SU-DHL-6 (cell line): Measurements from ENCODE around the gene PLA2G4E.

Source experiments
- CTCF ChIP-seq: fragments of 200-600 bp; sonication (generic); IDR thresholded peaks from one replicate; pipeline ENCODE4 v1.5.1; 2017; ENCODE audit warnings: antibody characterized with exemption, mild to moderate bottlenecking, low read length, moderate library complexity; ENCODE audit not compliant: insufficient read depth, poor library complexity, severe bottlenecking
- EZH2phosphoT487 ChIP-seq: fragments of 200-600 bp; sonication (generic), shearing (Covaris generic); conservative IDR thresholded peaks from 2 replicates; pipeline ENCODE4 v1.6.1; 2018; ENCODE audit warnings: mild to moderate bottlenecking, antibody characterized with exemption, low read length, moderate library complexity, mixed read lengths

- no peak for TF ChIP-seq CTCF
- TF ChIP-seq EZH2phosphoT487, result no peak
These were observed 59.8 kb downstream of the PLA2G4E start for GRCh38 chr15:41961001-41961518.
